Measurements from ENCODE around the gene KLHDC9.

Gene KLHDC9

GRCh38 chr1:161083748-161084596, 14.2 kb upstream of the KLHDC9 start:
- Mint-ChIP-seq H3K36me3 (ENCODE audit: low read depth) (no peaks in the 10 kb centered on the region), H3K4me1 (peaks cover 6% of the 10 kb centered on the region), H3K9me3 (no peaks in the 10 kb centered on the region), H3K4me3 (no peak overlapping the region), H3K27ac (no peak overlapping the region), H3K27me3 (no peaks in the 10 kb centered on the region)
- DNase-seq = no peak
- ATAC-seq = no peak

DNA sequence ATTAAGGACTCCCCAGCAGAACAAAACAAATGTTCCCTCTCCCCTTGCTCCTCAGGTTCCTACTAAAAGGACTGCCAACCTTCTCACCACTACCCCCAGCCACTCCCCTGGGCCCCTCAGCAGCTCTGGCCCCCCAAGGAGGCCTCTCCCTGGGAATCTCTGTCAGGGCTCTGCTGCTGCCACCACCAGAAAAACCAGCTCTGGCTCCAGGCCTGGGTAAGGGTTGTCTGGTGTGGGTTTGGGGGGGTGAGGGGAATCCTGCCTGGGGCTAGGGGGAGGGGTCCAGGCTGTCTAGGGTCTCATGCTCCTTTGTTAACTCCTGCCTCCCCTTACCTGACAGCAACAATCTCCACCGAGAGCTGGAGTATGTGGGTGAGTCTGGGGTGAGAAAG, 13.6 kb upstream of the KLHDC9 start:
- Mint-ChIP-seq H3K27me3 (no peaks in the 10 kb centered on the region), H3K4me1 (peaks cover 6% of the 10 kb centered on the region), H3K36me3 (ENCODE audit: low read depth) (no peaks in the 10 kb centered on the region), H3K27ac (no peak overlapping the region), H3K9me3 (no peaks in the 10 kb centered on the region), H3K4me3 (no peak overlapping the region)
- ATAC-seq (no peak), DNase-seq (no peak)

DNA sequence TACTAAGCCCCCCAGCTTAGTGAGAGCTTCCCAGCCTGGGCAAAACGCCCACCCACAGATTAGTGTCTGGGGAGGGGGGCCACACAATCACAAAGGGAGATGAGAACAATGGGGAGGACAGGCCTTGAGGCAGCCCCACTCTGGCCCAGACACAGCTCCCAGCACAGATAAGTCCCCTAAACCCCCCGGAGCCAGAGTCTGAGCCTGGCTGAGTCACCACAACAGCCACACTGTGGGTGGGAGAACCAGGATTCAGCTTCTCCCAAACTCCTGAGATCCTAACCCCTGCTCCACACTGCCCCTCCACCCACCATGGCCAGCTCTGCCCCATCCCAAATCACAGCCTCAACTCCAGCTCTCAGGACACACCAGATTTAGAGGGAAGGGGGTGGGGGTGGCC, 13.0 kb upstream of the KLHDC9 start:
- Mint-ChIP-seq H3K27me3 (no peaks in the 10 kb centered on the region), H3K27ac (no peak overlapping the region), H3K4me1 (peaks cover 11% of the 10 kb centered on the region), H3K36me3 (ENCODE audit: low read depth) (no peaks in the 10 kb centered on the region), H3K4me3 (no peak overlapping the region), H3K9me3 (no peaks in the 10 kb centered on the region)
- ATAC-seq (no peak), DNase-seq (no peak)

DNA sequence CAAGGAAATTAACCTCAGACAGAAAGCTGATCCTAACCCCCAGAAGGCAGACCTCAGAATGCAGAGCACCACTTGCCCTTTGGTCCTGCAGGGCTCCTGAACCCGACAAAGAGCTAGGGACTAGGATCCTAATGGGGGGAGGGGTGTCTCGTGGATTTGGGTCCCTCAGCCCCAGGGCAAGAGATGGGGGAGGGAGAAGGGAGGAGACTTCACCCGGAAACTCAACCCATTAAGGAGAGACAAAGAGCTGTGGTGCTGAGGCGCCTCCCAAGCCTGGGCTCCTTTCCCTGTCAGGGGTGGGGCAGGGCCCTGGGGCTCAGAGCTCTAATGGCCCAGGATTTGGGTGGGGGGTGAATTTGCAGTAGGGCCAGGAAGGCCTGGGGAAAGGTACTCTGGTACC, 11.7 kb upstream of the KLHDC9 start:
- H3K4me1 Mint-ChIP-seq = peaks cover 17% of the 10 kb centered on the region
- no peaks in the 10 kb centered on the region for H3K27me3 Mint-ChIP-seq
- ATAC-seq = no peak
- DNase-seq = no peak
- no peak overlapping the region for H3K4me3 Mint-ChIP-seq
- no peaks in the 10 kb centered on the region for H3K9me3 Mint-ChIP-seq
- no peak overlapping the region for H3K27ac Mint-ChIP-seq
- no peaks in the 10 kb centered on the region for H3K36me3 Mint-ChIP-seq (ENCODE audit: low read depth)

- no peaks in the 10 kb centered on the region for H3K9me3 Mint-ChIP-seq
- no peak overlapping the region for H3K4me3 Mint-ChIP-seq
- H3K36me3 Mint-ChIP-seq (ENCODE audit: low read depth) = no peaks in the 10 kb centered on the region
- H3K27me3 Mint-ChIP-seq = no peaks in the 10 kb centered on the region
- H3K27ac Mint-ChIP-seq = no peak overlapping the region
- ATAC-seq = no peak
- H3K4me1 Mint-ChIP-seq = peaks cover 39% of the 10 kb centered on the region
- no peak for DNase-seq
Observed at GRCh38 chr1:161088587-161089110, 9.5 kb upstream of the KLHDC9 start.

GRCh38 chr1:161089251-161089924, 8.8 kb upstream of the KLHDC9 start, which contains the start of gene NECTIN4:
Gene NECTIN4 (minus strand): TSS chr1:161089558. CDS start chr1:161089296, 262 bp downstream.
- H3K36me3 Mint-ChIP-seq (ENCODE audit: low read depth) = no peaks in the 10 kb centered on the region
- no peak within 1 kb of the TSS for H3K27ac Mint-ChIP-seq
- DNase-seq = no peak
- no peaks in the 10 kb centered on the region for H3K9me3 Mint-ChIP-seq
- peaks cover 43% of the 10 kb centered on the region for H3K4me1 Mint-ChIP-seq
- ATAC-seq = no peak
- H3K4me3 Mint-ChIP-seq = no peak within 1 kb of the TSS
- no peaks in the 10 kb centered on the region for H3K27me3 Mint-ChIP-seq

GRCh38 chr1:161089938-161090337, 8.2 kb upstream of the KLHDC9 start:
- Mint-ChIP-seq H3K4me3 (no peak overlapping the region), H3K4me1 (peaks cover 48% of the 10 kb centered on the region), H3K27me3 (no peaks in the 10 kb centered on the region), H3K27ac (no peak overlapping the region), H3K9me3 (no peaks in the 10 kb centered on the region), H3K36me3 (ENCODE audit: low read depth) (no peaks in the 10 kb centered on the region)
- ATAC-seq (no peak), DNase-seq (no peak)

DNA sequence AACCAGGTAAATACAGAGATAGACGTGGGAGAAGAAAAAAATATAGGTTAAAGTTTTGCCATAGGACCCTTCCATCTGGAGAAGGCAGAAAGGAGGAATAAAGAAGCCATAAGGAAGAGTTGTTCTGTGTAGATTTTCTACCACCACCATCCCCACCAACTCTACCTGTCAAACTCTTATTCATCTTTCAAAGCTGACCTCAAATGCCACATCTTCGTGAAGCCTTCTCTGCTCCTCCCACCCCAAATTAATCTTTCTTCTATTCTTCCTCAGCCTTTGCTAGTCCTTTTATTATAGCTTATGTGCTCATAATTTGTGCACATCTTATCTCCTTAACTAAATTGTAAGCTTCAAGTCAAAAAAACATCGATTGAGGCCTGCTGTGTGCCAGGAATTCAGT, 7.5 kb upstream of the KLHDC9 start:
- Mint-ChIP-seq H3K4me1 (peaks cover 49% of the 10 kb centered on the region), H3K9me3 (no peaks in the 10 kb centered on the region), H3K27me3 (no peaks in the 10 kb centered on the region), H3K4me3 (no peak overlapping the region), H3K36me3 (ENCODE audit: low read depth) (no peaks in the 10 kb centered on the region), H3K27ac (peak overlapping the region; percentile 34)
- peak; percentile 12 for ATAC-seq
- no peak for DNase-seq

DNA sequence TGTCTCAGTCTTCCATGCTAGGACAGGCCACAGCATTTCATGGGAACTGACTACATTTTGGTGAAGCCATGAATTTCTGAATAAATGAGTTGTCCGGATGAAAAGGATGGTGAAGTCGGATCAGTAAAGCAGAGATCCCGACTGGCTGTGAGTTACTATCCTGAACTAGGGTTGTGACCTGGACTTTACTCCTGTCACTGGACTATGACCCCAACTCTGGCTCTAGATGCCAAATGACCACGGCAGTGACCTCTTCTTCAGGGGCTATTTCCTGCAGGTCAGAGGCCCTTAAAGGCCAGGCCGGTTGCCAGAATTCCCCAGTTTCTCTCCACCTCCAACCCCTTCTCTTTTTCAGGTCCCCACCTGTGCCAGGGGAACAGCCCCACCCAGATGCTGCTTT, 7.1 kb upstream of the KLHDC9 start:
- Mint-ChIP-seq H3K9me3 (no peaks in the 10 kb centered on the region), H3K27ac (no peak overlapping the region), H3K4me1 (peaks cover 53% of the 10 kb centered on the region), H3K36me3 (ENCODE audit: low read depth) (no peaks in the 10 kb centered on the region), H3K27me3 (no peaks in the 10 kb centered on the region), H3K4me3 (no peak overlapping the region)
- DNase-seq (no peak), ATAC-seq (no peak)

- Mint-ChIP-seq H3K9me3 (no peaks in the 10 kb centered on the region), H3K27me3 (no peaks in the 10 kb centered on the region), H3K27ac (peak overlapping the region; percentile 47), H3K4me1 (peaks cover 62% of the 10 kb centered on the region), H3K4me3 (no peak overlapping the region), H3K36me3 (ENCODE audit: low read depth) (no peaks in the 10 kb centered on the region)
- peak; percentile 1 for ATAC-seq
- no peak for DNase-seq
Observed at GRCh38 chr1:161091796-161092507, 6.2 kb upstream of the KLHDC9 start.

DNA sequence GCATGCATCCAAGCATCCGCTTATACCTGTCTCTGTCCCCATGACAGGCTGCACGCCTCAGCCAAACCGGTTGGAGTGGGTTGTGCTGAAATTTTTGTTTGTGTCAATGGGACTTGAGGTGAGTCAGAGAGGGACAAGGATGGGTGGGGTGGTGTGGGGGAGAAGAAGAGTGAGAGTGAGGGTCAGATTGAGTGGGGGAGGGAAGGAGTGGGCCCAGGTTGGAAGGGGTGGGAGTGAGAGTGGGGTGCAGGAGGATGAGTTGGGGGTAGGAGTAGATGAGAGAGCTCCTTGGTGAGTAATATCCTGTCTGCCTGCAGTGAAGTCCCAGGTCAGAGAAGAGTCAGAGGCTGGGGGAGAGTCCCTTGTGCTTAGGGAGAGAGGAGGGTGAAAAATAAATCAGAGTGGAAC, 5.5 kb upstream of the KLHDC9 start:
- no peaks in the 10 kb centered on the region for H3K9me3 Mint-ChIP-seq
- H3K27me3 Mint-ChIP-seq = no peaks in the 10 kb centered on the region
- H3K4me1 Mint-ChIP-seq = peaks cover 69% of the 10 kb centered on the region
- no peak overlapping the region for H3K4me3 Mint-ChIP-seq
- peak overlapping the region; percentile 47 for H3K27ac Mint-ChIP-seq
- peak; percentile 95 for ATAC-seq
- no peaks in the 10 kb centered on the region for H3K36me3 Mint-ChIP-seq (ENCODE audit: low read depth)
- peak; percentile 45 for DNase-seq

GRCh38 chr1:161094481-161094880, 3.7 kb upstream of the KLHDC9 start:
- peaks cover 81% of the 10 kb centered on the region for H3K4me1 Mint-ChIP-seq

DNA sequence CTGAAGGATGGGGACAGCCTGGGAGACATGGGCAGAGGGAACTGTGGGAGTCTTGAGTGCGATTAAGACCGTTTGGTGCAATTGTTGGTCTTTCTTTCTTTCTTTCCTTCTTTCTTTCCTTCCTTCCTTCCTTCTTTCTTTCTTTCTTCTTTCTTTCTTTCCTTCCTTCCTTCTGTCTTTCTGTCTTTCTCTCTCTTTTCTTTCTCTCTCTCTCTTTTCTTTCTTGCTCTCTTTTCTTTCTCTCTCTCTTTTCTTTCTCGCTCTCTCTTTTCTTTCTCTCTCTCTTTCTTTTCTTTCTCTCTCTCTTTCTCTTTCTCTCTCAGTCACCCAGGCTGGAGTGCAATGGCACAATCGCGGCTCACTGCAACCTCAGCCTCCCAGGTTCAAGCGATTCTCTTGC, 2.9 kb upstream of the KLHDC9 start:
- DNase-seq (no peak), ATAC-seq (no peak)
- no peaks in the 10 kb centered on the region for H3K9me3 Mint-ChIP-seq
- H3K27ac Mint-ChIP-seq = peak overlapping the region; percentile 13
- H3K36me3 Mint-ChIP-seq (ENCODE audit: low read depth) = peaks cover 7% of the 10 kb centered on the region
- H3K4me3 Mint-ChIP-seq = no peak overlapping the region
- H3K27me3 Mint-ChIP-seq = no peaks in the 10 kb centered on the region
- peaks cover 83% of the 10 kb centered on the region for H3K4me1 Mint-ChIP-seq

More at GRCh38 chr1:161094481-161094880, 3.7 kb upstream of the KLHDC9 start:
- no peaks in the 10 kb centered on the region for H3K36me3 Mint-ChIP-seq (ENCODE audit: low read depth)
- H3K9me3 Mint-ChIP-seq = no peaks in the 10 kb centered on the region
- H3K4me3 Mint-ChIP-seq = no peak overlapping the region
- no peak for DNase-seq
- ATAC-seq = no peak
- no peak overlapping the region for H3K27ac Mint-ChIP-seq
- H3K27me3 Mint-ChIP-seq = no peaks in the 10 kb centered on the region

DNA sequence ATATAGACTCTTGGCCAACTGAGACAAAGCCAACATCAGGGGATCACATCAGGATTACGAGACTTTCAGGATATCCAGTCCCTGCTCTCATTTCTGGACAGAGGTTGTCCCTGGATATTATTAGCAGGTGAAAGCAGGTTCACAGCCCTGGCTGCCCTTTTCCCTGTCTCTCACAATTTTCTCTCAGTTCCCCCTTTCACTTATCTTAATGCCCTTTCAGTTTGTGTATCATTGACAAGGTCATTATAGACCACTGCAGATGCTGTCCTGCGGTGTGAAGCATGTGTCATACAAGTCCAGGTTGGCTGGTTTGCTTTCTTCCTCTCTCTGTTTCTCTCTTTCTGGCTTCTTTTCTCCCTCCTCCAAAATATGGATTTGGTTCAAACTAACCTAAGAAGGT, 2.1 kb upstream of the KLHDC9 start:
- no peak for ATAC-seq

More for the DNA sequence above, 2.1 kb upstream of the KLHDC9 start:
- DNase-seq = no peak
- H3K4me1 Mint-ChIP-seq = peaks cover 81% of the 10 kb centered on the region
- peaks cover 7% of the 10 kb centered on the region for H3K36me3 Mint-ChIP-seq (ENCODE audit: low read depth)
- no peaks in the 10 kb centered on the region for H3K9me3 Mint-ChIP-seq
- no peaks in the 10 kb centered on the region for H3K27me3 Mint-ChIP-seq
- no peak overlapping the region for H3K4me3 Mint-ChIP-seq
- no peak overlapping the region for H3K27ac Mint-ChIP-seq

Data from activated naive CD8-positive, alpha-beta T cell treated with anti-CD3 and anti-CD28 coated beads, Interleukin-2, amount 50 U/mL, for 24 hours (primary cell).